ENCODE measurements around the gene CAPG. TPM values are rescaled to one million over a fixed set of nuclear protein-coding genes. Genes with fewer than 3 reads are reported as not detected.

Gene CAPG
- polyA plus RNA-seq, 1 donor from 2014 or later, result not detected

DNA sequence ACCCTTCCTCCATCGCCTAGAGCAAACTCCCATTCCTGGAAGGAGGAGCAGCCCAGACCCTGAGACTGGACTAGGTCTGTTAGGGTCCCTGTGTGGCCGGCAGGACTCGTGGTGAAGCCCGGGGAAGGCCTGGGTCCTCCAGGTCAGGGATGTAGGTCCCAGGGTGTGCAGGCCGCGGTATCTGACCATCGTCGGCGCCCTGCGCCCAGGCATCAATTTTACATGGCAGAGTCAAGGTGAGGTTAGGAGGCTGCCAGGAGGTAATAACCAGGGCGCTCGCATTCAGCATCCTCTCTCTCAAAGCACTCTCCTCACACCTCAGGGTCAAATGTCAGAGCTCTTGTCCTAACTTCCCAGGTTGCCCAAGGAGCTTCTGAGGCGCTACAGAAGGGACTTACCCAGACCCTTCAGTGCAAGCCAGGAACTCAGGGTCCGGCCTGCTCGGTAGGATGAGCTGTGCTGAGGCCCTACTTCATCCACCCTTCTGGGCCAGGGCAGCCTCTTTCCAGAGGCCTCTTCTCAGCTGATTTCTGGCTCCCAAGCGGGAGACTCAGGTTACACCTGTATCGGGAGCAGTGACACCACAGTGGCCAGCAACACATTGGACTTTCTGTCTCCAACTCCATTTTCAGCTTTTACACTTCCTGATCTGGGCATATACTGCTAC lies 9.0 kb upstream of the CAPG start:
- no peaks in the 10 kb centered on the region for H3K9me2 ChIP-seq (ENCODE audit: insufficient read depth, low read length)
- peak overlapping the region; percentile 76 for H3K4me3 ChIP-seq (ENCODE audit: low read length)
- no peaks in the 10 kb centered on the region for H3K79me2 ChIP-seq (replicated peaks; ENCODE audit: insufficient read depth, low read length)
- no peaks in the 10 kb centered on the region for H3F3A ChIP-seq (ENCODE audit: insufficient read depth, low read length, poor library complexity, severe bottlenecking)
- H3K27me3 ChIP-seq (ENCODE audit: insufficient read depth, low read depth, low read length), result peaks cover 2% of the 10 kb centered on the region
- H3K27ac ChIP-seq (ENCODE audit: low read length), result peak overlapping the region; percentile 78
- H3K9me3 ChIP-seq (ENCODE audit: low read length), result no peaks in the 10 kb centered on the region
- peak overlapping the region; percentile 91 for H3K4me2 ChIP-seq (ENCODE audit: low read length)
- H2AFZ ChIP-seq (ENCODE audit: low read depth, low read length), result peak overlapping the region; percentile 89
- no peaks in the 10 kb centered on the region for H4K20me1 ChIP-seq (ENCODE audit: insufficient read depth)
- no peaks in the 10 kb centered on the region for H3K36me3 ChIP-seq (ENCODE audit: insufficient read depth, low read length)
- peak overlapping the region; percentile 85 for H3K9ac ChIP-seq (ENCODE audit: low read length)
- TF ChIP-seq SMC3 (conservative IDR thresholded peaks at IDR 0.05; ENCODE audit: poor library complexity) (no peak), RAD21 (conservative IDR thresholded peaks at IDR 0.05) (no peak), POLR2AphosphoS5 (IDR thresholded peaks at IDR 0.05) (no peak), EZH2 (IDR thresholded peaks at IDR 0.05; ENCODE audit: borderline replicate concordance, insufficient read depth, low read length, poor library complexity, severe bottlenecking) (no peak), EP300 (conservative IDR thresholded peaks at IDR 0.05; ENCODE audit: poor library complexity, severe bottlenecking) (no peak), MXI1 (conservative IDR thresholded peaks at IDR 0.05; ENCODE audit: poor library complexity, severe bottlenecking) (no peak), TAF1 (IDR thresholded peaks at IDR 0.05; ENCODE audit: low read depth) (no peak)
- TF ChIP-seq, protein P1, sequence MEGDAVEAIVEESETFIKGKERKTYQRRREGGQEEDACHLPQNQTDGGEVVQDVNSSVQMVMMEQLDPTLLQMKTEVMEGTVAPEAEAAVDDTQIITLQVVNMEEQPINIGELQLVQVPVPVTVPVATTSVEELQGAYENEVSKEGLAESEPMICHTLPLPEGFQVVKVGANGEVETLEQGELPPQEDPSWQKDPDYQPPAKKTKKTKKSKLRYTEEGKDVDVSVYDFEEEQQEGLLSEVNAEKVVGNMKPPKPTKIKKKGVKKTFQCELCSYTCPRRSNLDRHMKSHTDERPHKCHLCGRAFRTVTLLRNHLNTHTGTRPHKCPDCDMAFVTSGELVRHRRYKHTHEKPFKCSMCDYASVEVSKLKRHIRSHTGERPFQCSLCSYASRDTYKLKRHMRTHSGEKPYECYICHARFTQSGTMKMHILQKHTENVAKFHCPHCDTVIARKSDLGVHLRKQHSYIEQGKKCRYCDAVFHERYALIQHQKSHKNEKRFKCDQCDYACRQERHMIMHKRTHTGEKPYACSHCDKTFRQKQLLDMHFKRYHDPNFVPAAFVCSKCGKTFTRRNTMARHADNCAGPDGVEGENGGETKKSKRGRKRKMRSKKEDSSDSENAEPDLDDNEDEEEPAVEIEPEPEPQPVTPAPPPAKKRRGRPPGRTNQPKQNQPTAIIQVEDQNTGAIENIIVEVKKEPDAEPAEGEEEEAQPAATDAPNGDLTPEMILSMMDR (IDR thresholded peaks at IDR 0.05; ENCODE audit: poor library complexity, severe bottlenecking), result no peak
- TF ChIP-seq, protein P2, sequence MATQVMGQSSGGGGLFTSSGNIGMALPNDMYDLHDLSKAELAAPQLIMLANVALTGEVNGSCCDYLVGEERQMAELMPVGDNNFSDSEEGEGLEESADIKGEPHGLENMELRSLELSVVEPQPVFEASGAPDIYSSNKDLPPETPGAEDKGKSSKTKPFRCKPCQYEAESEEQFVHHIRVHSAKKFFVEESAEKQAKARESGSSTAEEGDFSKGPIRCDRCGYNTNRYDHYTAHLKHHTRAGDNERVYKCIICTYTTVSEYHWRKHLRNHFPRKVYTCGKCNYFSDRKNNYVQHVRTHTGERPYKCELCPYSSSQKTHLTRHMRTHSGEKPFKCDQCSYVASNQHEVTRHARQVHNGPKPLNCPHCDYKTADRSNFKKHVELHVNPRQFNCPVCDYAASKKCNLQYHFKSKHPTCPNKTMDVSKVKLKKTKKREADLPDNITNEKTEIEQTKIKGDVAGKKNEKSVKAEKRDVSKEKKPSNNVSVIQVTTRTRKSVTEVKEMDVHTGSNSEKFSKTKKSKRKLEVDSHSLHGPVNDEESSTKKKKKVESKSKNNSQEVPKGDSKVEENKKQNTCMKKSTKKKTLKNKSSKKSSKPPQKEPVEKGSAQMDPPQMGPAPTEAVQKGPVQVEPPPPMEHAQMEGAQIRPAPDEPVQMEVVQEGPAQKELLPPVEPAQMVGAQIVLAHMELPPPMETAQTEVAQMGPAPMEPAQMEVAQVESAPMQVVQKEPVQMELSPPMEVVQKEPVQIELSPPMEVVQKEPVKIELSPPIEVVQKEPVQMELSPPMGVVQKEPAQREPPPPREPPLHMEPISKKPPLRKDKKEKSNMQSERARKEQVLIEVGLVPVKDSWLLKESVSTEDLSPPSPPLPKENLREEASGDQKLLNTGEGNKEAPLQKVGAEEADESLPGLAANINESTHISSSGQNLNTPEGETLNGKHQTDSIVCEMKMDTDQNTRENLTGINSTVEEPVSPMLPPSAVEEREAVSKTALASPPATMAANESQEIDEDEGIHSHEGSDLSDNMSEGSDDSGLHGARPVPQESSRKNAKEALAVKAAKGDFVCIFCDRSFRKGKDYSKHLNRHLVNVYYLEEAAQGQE (IDR thresholded peaks at IDR 0.05; ENCODE audit: borderline replicate concordance), result no peak

DNA sequence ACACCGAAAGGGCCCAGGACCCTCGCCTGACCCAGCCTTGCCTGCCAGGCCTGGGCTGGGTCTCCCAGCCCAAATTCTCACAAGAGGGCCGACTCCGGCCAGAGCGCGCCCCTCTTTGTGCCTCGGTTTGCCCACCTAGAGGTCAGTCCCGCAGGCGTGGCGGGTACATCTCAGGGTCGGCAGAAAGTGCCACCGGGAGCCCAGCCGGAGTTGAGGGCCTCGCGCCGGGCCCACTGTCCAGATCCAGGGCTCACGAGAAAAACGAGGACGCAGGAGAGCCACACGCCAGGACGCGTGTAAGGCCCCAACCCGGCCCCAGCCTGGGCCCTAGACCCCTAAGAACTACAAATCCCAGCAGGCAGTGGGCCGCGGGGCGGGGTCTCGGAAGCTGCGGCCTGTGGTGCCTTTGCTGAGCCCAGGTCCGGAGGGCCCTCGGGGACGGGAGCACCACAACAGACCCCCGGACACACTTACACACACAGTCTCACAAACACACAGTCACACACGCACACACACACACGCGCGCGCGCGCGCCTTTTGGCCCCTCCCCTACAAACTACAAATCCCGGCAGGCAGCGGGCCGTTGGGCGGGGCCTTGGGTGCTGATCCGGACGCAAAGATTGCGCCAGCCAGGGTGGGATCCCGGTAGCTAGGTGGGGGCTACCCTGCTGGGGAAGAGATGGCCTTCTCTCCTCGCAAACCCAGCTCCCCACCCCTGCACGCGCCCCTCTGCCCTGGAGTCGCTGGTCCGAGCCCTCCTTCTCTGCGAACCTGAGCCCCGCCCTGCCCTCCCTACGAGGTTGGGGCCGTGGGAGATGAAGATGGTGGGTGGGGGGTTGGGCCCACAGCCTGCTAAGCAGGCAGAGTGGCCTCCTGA lies 8.2 kb upstream of the CAPG start, which contains the start of gene SH2D6:
Gene SH2D6 (plus strand): TSS at position 583 of the 877 bp plus-strand sequence. CDS start 10,752 bp downstream, outside the sequence.
- peaks cover 9% of the 10 kb centered on the region for H3K27me3 ChIP-seq (ENCODE audit: insufficient read depth, low read depth, low read length)
- H3K4me2 ChIP-seq (ENCODE audit: low read length), result peak within 1 kb of the TSS; percentile 91
- TF ChIP-seq RAD21 (conservative IDR thresholded peaks at IDR 0.05), result peak; percentile 29
- TF ChIP-seq, protein P2 (IDR thresholded peaks at IDR 0.05; ENCODE audit: borderline replicate concordance), result peak; percentile 5
- TF ChIP-seq MXI1 (conservative IDR thresholded peaks at IDR 0.05; ENCODE audit: poor library complexity, severe bottlenecking), result peak; percentile 54
- TF ChIP-seq POLR2AphosphoS5 (IDR thresholded peaks at IDR 0.05), result peak; percentile 87
- TF ChIP-seq EP300 (conservative IDR thresholded peaks at IDR 0.05; ENCODE audit: poor library complexity, severe bottlenecking), result no peak
- H2AFZ ChIP-seq (ENCODE audit: low read depth, low read length), result peak within 1 kb of the TSS; percentile 89
- peak within 1 kb of the TSS; percentile 76 for H3K4me3 ChIP-seq (ENCODE audit: low read length)
- H3K9ac ChIP-seq (ENCODE audit: low read length), result peak within 1 kb of the TSS; percentile 85
- H3K27ac ChIP-seq (ENCODE audit: low read length), result peak within 1 kb of the TSS; percentile 78
- no peaks in the 10 kb centered on the region for H3F3A ChIP-seq (ENCODE audit: insufficient read depth, low read length, poor library complexity, severe bottlenecking)
- no peaks in the 10 kb centered on the region for H3K9me2 ChIP-seq (ENCODE audit: insufficient read depth, low read length)
- H3K9me3 ChIP-seq (ENCODE audit: low read length), result no peaks in the 10 kb centered on the region
- H3K79me2 ChIP-seq (replicated peaks; ENCODE audit: insufficient read depth, low read length), result no peaks in the 10 kb centered on the region
- H4K20me1 ChIP-seq (ENCODE audit: insufficient read depth), result no peaks in the 10 kb centered on the region
- H3K36me3 ChIP-seq (ENCODE audit: insufficient read depth, low read length), result no peaks in the 10 kb centered on the region
